HCT116 (cell line): Measurements from ENCODE around the gene THRA. TPM values are rescaled to one million over a fixed set of nuclear protein-coding genes. Genes with fewer than 3 reads are reported as not detected.
A peak's percentile ranks its signal among the peaks of the same experiment; 100 is the strongest.

Experiments used
- ATAC-seq: fragments of 200-7000 bp; cut with Tn5 transposase; 2 replicates; pipeline ENCODE4 v1.9.1; 2020; ENCODE audit warnings: mild to moderate bottlenecking, moderate library complexity
- BruUV-seq: library from RNA; stranded (reverse); fragments of 400-500 nt; replicated peaks from 2 replicates; lab custom pipeline; 2021; lab: Mats Ljungman, UMichigan
- CTCF ChIA-PET: fragments of 300-600 bp; sonication (Branson Sonifier 250); formaldehyde crosslinking; loops from one replicate; lab custom pipeline; 2021; ENCODE audit warnings: antibody characterized with exemption; lab: Charles Lee
- POLR2A ChIA-PET: fragments of 300-600, 350-600 bp; sonication (Branson Sonifier 250); formaldehyde crosslinking; loops from one replicate; lab custom pipeline; 2021; ENCODE audit warnings: antibody characterized with exemption; lab: Charles Lee
- RAD21 ChIA-PET, 2 experiments: fragments of 300-600 bp; sonication (Branson Sonifier 250); formaldehyde crosslinking; loops; one replicate each; lab custom pipeline; 2023; ENCODE audit warnings: low total read pairs in 2 of 2; ENCODE audit not compliant: uncharacterized antibody in 2 of 2, unreplicated experiment in 2 of 2, low non-redundant PET in 1 of 2; lab: Charles Lee
- DNase-seq: peaks from one replicate; pipeline ENCODE4 v3.0.0-alpha.2; 2010; ENCODE audit warnings: low read depth, low spot score
- H2AFZ ChIP-seq: fragments of 200-600 bp; shearing (Covaris generic), sonication (generic); 2 replicates; pipeline ENCODE4 v1.6.1; 2017; ENCODE audit warnings: low read depth, mixed run types, mixed read lengths, antibody characterized with exemption, low read length; ENCODE audit not compliant: poor library complexity, severe bottlenecking
- H3K27ac ChIP-seq: 2 replicates; pipeline ENCODE4 v1.5.1; 2012; ENCODE audit warnings: low read depth, low read length
- H3K27me3 ChIP-seq: fragments of 200-600 bp; sonication (generic); 2 replicates; pipeline ENCODE4 v1.6.1; 2016; ENCODE audit warnings: mixed run types, low read length, mixed read lengths; ENCODE audit not compliant: insufficient read depth
- H3K36me3 ChIP-seq, 2 experiments: fragments of 200-500 bp in 1 of 2; fragments of 200-600 bp in 1 of 2; sonication (Bioruptor generic) in 1 of 2; sonication (generic) in 1 of 2; 2 replicates each; pipeline versions ENCODE4 v1.5.1 to v1.6.1; 2014 to 2016; ENCODE audit warnings: low read length in 2 of 2, inconsistent platforms in 1 of 2, mixed read lengths in 1 of 2, mixed run types in 1 of 2; ENCODE audit not compliant: insufficient read depth in 2 of 2, control insufficient read depth in 1 of 2
- H3K4me1 ChIP-seq, 2 experiments: fragments of 200-600 bp in 1 of 2; sonication (generic) in 1 of 2; 2 replicates each; pipeline versions ENCODE4 v1.5.1 to v1.6.1; 2012 to 2017; ENCODE audit warnings: low read length in 2 of 2, inconsistent platforms in 1 of 2, mild to moderate bottlenecking in 1 of 2, mixed read lengths in 1 of 2, mixed run types in 1 of 2, moderate library complexity in 1 of 2; ENCODE audit not compliant: insufficient read depth in 2 of 2, control insufficient read depth in 1 of 2
- H3K4me2 ChIP-seq: fragments of 200-600 bp; sonication (generic); 2 replicates; pipeline ENCODE4 v1.6.1; 2017; ENCODE audit warnings: mixed run types, low read length, mixed read lengths
- H3K4me3 ChIP-seq, 2 experiments: fragments of 200-600 bp in 1 of 2; sonication (generic) in 1 of 2; replicated peaks in 1 of 2; 2 replicates each; pipeline ENCODE4 v1.5.1; 2011 to 2016; ENCODE audit warnings: low read length in 2 of 2, control low read depth in 1 of 2, low read depth in 1 of 2, mild to moderate bottlenecking in 1 of 2, mixed read lengths in 1 of 2, mixed run types in 1 of 2
- H3K79me2 ChIP-seq: fragments of 200-600 bp; sonication (generic); 2 replicates; pipeline ENCODE4 v1.6.1; 2017; ENCODE audit warnings: mild to moderate bottlenecking, mixed run types, low read length, moderate library complexity, mixed read lengths; ENCODE audit not compliant: insufficient read depth
- H3K9ac ChIP-seq: fragments of 200-600 bp; sonication (generic); 2 replicates; pipeline ENCODE4 v1.6.1; 2016; ENCODE audit warnings: low read length, mixed read lengths
- H3K9me2 ChIP-seq: fragments of 200-600 bp; sonication (generic), shearing (Covaris generic); 2 replicates; pipeline ENCODE4 v1.6.1; 2017; ENCODE audit warnings: mixed run types, mild to moderate bottlenecking, moderate library complexity; ENCODE audit not compliant: insufficient read depth
- H3K9me3 ChIP-seq, 2 experiments: fragments of 200-500 bp in 1 of 2; fragments of 200-600 bp in 1 of 2; sonication (Bioruptor generic) in 1 of 2; sonication (generic) in 1 of 2; 2 replicates each; pipeline ENCODE4 v1.6.1; 2014 to 2017; ENCODE audit warnings: low read length in 2 of 2, mixed read lengths in 2 of 2, inconsistent platforms in 1 of 2, low read depth in 1 of 2, mild to moderate bottlenecking in 1 of 2, mixed run types in 1 of 2, moderate library complexity in 1 of 2; ENCODE audit not compliant: control insufficient read depth in 1 of 2, insufficient read depth in 1 of 2
- H4K20me1 ChIP-seq: fragments of 200-600 bp; sonication (generic), shearing (Covaris generic); 2 replicates; pipeline ENCODE4 v1.6.1; 2017; ENCODE audit warnings: mixed run types, mild to moderate bottlenecking, moderate library complexity; ENCODE audit not compliant: insufficient read depth
- ATF3 ChIP-seq: IDR thresholded peaks from 2 replicates; pipeline ENCODE4 v1.6.1; 2012
- CEBPB ChIP-seq: IDR thresholded peaks from 2 replicates; pipeline ENCODE4 v1.6.1; 2012; ENCODE audit warnings: low read depth
- EGR1 ChIP-seq: IDR thresholded peaks from 2 replicates; pipeline ENCODE4 v1.6.1; 2012; ENCODE audit warnings: low read depth
- ELF1 ChIP-seq: IDR thresholded peaks from 2 replicates; pipeline ENCODE4 v1.6.1; 2012; ENCODE audit warnings: low read depth, borderline replicate concordance
- EZH2phosphoT487 ChIP-seq: fragments of 200-600 bp; IDR thresholded peaks from 2 replicates; pipeline ENCODE4 v1.6.1; 2018; ENCODE audit warnings: antibody characterized with exemption, borderline replicate concordance
- FOSL1 ChIP-seq: IDR thresholded peaks from 2 replicates; pipeline ENCODE4 v1.6.1; 2012; ENCODE audit warnings: low read depth
- MAX ChIP-seq: IDR thresholded peaks from 2 replicates; pipeline ENCODE4 v1.6.1; 2012
- POLR2A ChIP-seq: IDR thresholded peaks from 2 replicates; pipeline ENCODE4 v1.7.0; 2011; ENCODE audit warnings: borderline replicate concordance; ENCODE audit not compliant: insufficient read depth, insufficient read length; ENCODE audit errors: extremely low read depth
- SIN3A ChIP-seq: IDR thresholded peaks from 2 replicates; pipeline ENCODE4 v1.6.1; 2012; ENCODE audit warnings: low read depth
- SRF ChIP-seq: IDR thresholded peaks from 2 replicates; pipeline ENCODE4 v1.6.1; 2012; ENCODE audit warnings: low read depth
- ZBTB33 ChIP-seq: IDR thresholded peaks from 2 replicates; pipeline ENCODE4 v1.6.1; 2011; ENCODE audit warnings: mild to moderate bottlenecking, low read length, moderate library complexity; ENCODE audit not compliant: insufficient replicate concordance; ENCODE audit errors: extremely low read depth
- intact Hi-C: fragments of 100-400 bp; cut with micrococcal nuclease; formaldehyde crosslinking; loops from 2 replicates; pipeline ENCODE4 v1.10.0; 2022
- total RNA-seq: library from RNA; stranded (reverse); gene quantifications from one replicate; pipeline ENCODE4 v1.2.1, GENCODE V29; 2021; ENCODE audit not compliant: unreplicated experiment
- TF ChIP-seq, protein P1 (sequence below): IDR thresholded peaks from 2 replicates; pipeline ENCODE4 v1.6.1; 2012; ENCODE audit warnings: low read depth

The THRA gene
- total RNA-seq, 1 experiment from 2014 or later, result 23.3 TPM

- TF ChIP-seq, protein P1, sequence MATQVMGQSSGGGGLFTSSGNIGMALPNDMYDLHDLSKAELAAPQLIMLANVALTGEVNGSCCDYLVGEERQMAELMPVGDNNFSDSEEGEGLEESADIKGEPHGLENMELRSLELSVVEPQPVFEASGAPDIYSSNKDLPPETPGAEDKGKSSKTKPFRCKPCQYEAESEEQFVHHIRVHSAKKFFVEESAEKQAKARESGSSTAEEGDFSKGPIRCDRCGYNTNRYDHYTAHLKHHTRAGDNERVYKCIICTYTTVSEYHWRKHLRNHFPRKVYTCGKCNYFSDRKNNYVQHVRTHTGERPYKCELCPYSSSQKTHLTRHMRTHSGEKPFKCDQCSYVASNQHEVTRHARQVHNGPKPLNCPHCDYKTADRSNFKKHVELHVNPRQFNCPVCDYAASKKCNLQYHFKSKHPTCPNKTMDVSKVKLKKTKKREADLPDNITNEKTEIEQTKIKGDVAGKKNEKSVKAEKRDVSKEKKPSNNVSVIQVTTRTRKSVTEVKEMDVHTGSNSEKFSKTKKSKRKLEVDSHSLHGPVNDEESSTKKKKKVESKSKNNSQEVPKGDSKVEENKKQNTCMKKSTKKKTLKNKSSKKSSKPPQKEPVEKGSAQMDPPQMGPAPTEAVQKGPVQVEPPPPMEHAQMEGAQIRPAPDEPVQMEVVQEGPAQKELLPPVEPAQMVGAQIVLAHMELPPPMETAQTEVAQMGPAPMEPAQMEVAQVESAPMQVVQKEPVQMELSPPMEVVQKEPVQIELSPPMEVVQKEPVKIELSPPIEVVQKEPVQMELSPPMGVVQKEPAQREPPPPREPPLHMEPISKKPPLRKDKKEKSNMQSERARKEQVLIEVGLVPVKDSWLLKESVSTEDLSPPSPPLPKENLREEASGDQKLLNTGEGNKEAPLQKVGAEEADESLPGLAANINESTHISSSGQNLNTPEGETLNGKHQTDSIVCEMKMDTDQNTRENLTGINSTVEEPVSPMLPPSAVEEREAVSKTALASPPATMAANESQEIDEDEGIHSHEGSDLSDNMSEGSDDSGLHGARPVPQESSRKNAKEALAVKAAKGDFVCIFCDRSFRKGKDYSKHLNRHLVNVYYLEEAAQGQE, result no peak
- TF ChIP-seq ZBTB33, result no peak
- no peak for TF ChIP-seq SIN3A
- no peak for TF ChIP-seq ATF3
- no peak for TF ChIP-seq FOSL1
- TF ChIP-seq POLR2A, result no peak
These were observed 30.3 kb downstream of the THRA start (continued) for GRCh38 chr17:40093005-40093579.

GRCh38 chr17:40093580-40094201, 30.9 kb downstream of the THRA start:
- Histone ChIP-seq H3K4me1 (peaks cover 10 to 23% of the 10 kb centered on the region in 2 experiments), H3K27ac (peak overlapping the region; percentile 8; the same call in 1 of the 2 replicates), H3K36me3 (peaks cover 47 to 55% of the 10 kb centered on the region in 2 experiments), H3K9me3 (no peaks in the 10 kb centered on the region), H3K9me2 (no peaks in the 10 kb centered on the region), H3K9ac (no peak overlapping the region), H3K4me2 (no peak overlapping the region), H3K4me3 (no peak overlapping the region), H3K79me2 (peaks cover 30% of the 10 kb centered on the region), H4K20me1 (no peaks in the 10 kb centered on the region), H3K27me3 (no peaks in the 10 kb centered on the region)
- BruUV-seq, result no TSS peak
- RAD21 ChIA-PET, result no interaction called here
- no peak for ATAC-seq
- intact Hi-C loops, result no loop called here
- POLR2A ChIA-PET, result interaction anchor here (1.0 kb wide), 1 partner anchor 17 kb away, joined by 3 read pairs; no protein-coding TSS in a partner anchor
- no peak for TF ChIP-seq MAX
- TF ChIP-seq SRF, result no peak
- no peak for TF ChIP-seq EGR1
- no peak for TF ChIP-seq CEBPB
- TF ChIP-seq FOSL1, result no peak
- TF ChIP-seq ELF1, result no peak
- no peak for TF ChIP-seq POLR2A
- no peak for TF ChIP-seq EZH2phosphoT487
- TF ChIP-seq, all 23 proteins: peak for 0
- no peak for DNase-seq
- H2AFZ ChIP-seq, result no peak overlapping the region
- CTCF ChIA-PET, result no interaction called here
